ENCODE measurements around the gene NTNG1. TPM values are rescaled to one million over a fixed set of nuclear protein-coding genes. Genes with fewer than 3 reads are reported as not detected.

Gene NTNG1
- total RNA-seq, 1 experiment from 2014 or later = 1.5 TPM

DNA sequence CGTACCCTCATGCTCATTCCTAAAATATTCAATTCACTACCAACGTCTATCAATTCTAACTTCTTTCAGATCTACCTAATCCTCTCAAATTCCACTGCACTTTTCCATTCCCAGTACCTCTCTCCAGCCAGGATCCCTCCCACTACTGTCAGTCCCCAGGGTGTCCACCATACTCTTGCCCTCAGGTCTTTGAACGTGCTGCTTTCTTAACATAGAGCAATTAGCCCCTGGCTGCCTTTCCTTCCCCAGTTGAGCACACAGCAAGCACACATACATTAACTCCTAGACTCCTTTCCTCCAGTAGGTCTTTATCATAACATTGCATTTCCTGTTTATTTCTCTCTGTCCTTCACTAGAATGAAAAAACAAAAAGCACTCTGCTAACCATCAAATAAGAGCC, 126.7 kb downstream of the NTNG1 start:
- no peak overlapping the region for H2BK5ac ChIP-seq (ENCODE audit: insufficient read length, low read length)
- no peak for DNase-seq
- no peak overlapping the region for H2AFZ ChIP-seq (ENCODE audit: low read length)
- no peaks in the 10 kb centered on the region for H3K79me2 ChIP-seq (ENCODE audit: insufficient read depth, low read length)
- H2BK12ac ChIP-seq (ENCODE audit: insufficient read length, low read depth, low read length) = no peak overlapping the region
- H3K18ac ChIP-seq (ENCODE audit: insufficient read length, low read depth, low read length) = no peak overlapping the region
- H4K8ac ChIP-seq (replicated peaks; ENCODE audit: insufficient read length, low read depth, low read length) = no peak overlapping the region
- no peaks in the 10 kb centered on the region for H4K20me1 ChIP-seq (ENCODE audit: control insufficient read depth, insufficient read depth, insufficient read length)
- TF ChIP-seq, protein P1, sequence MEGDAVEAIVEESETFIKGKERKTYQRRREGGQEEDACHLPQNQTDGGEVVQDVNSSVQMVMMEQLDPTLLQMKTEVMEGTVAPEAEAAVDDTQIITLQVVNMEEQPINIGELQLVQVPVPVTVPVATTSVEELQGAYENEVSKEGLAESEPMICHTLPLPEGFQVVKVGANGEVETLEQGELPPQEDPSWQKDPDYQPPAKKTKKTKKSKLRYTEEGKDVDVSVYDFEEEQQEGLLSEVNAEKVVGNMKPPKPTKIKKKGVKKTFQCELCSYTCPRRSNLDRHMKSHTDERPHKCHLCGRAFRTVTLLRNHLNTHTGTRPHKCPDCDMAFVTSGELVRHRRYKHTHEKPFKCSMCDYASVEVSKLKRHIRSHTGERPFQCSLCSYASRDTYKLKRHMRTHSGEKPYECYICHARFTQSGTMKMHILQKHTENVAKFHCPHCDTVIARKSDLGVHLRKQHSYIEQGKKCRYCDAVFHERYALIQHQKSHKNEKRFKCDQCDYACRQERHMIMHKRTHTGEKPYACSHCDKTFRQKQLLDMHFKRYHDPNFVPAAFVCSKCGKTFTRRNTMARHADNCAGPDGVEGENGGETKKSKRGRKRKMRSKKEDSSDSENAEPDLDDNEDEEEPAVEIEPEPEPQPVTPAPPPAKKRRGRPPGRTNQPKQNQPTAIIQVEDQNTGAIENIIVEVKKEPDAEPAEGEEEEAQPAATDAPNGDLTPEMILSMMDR (conservative IDR thresholded peaks at IDR 0.05) = no peak
- no peak overlapping the region for H3K23ac ChIP-seq (ENCODE audit: insufficient read length, low read depth, low read length)
- no peak overlapping the region for H3K9ac ChIP-seq (ENCODE audit: extremely low read depth, insufficient read length, low read length)
- no peak overlapping the region for H3T11ph ChIP-seq (ENCODE audit: low read length)
- H3K4ac ChIP-seq (ENCODE audit: low read depth, low read length) = no peak overlapping the region
- Mint-ChIP-seq H3K4me1 (peaks cover 5 to 9% of the 10 kb centered on the region in 2 experiments), H3K9me3 (no peaks in the 10 kb centered on the region), H3K27me3 (ENCODE audit: low read depth) (no peaks in the 10 kb centered on the region), H3K4me3 (no peak overlapping the region), H3K36me3 (ENCODE audit: insufficient read depth in 1 of 3, low read depth in 3 of 3) (no peaks in the 10 kb centered on the region), H3K27ac (no peak overlapping the region)
- no peaks in the 10 kb centered on the region for H3K79me1 ChIP-seq (ENCODE audit: insufficient read depth, low read depth, low read length, poor library complexity, severe bottlenecking)
- H3K27ac ChIP-seq (ENCODE audit: insufficient read length, low read depth, low read length) = no peak overlapping the region
- no peaks in the 10 kb centered on the region for H3K27me3 ChIP-seq (ENCODE audit: insufficient read depth, low read length)
- H3K23me2 ChIP-seq (ENCODE audit: insufficient read length, low read depth, low read length, poor library complexity, severe bottlenecking) = no peaks in the 10 kb centered on the region
- no peak overlapping the region for H2AK5ac ChIP-seq (ENCODE audit: insufficient read length, low read length)
- no peak overlapping the region for H2BK20ac ChIP-seq (ENCODE audit: low read depth, low read length, poor library complexity, severe bottlenecking)
- 100% methylated on average over 1 of the region's 3 CpGs for WGBS (ENCODE audit: extremely low coverage, insufficient read length, low lambda C conversion rate)
- no peak overlapping the region for H4K5ac ChIP-seq (ENCODE audit: insufficient read length, low read depth, low read length)
- H4K91ac ChIP-seq (ENCODE audit: insufficient read length, low read depth, low read length) = no peak overlapping the region
- H2BK15ac ChIP-seq (ENCODE audit: low read depth, low read length) = no peak overlapping the region
- peaks cover 10% of the 10 kb centered on the region; the same call in 1 of the 2 replicates for H3K4me1 ChIP-seq (ENCODE audit: insufficient read depth, low read length)
- H2BK120ac ChIP-seq (ENCODE audit: low read depth, low read length, poor library complexity, severe bottlenecking) = no peak overlapping the region
- H3K9me3 ChIP-seq (ENCODE audit: control insufficient read depth, low read depth, low read length) = no peaks in the 10 kb centered on the region
- no peak overlapping the region for H3K4me2 ChIP-seq (ENCODE audit: insufficient read depth, insufficient read length, low read length)
- H3K14ac ChIP-seq (ENCODE audit: insufficient read depth, low read length) = no peak overlapping the region
- no peak overlapping the region for H3K56ac ChIP-seq (ENCODE audit: insufficient read length, low read depth, low read length)
